GM12872 (cell line): ENCODE measurements around the gene WDFY4.

Experiments used
- CTCF ChIP-seq: IDR thresholded peaks from 3 replicates; pipeline ENCODE4 v1.5.1; 2011; ENCODE audit warnings: low read depth, mild to moderate bottlenecking, low read length, moderate library complexity; ENCODE audit not compliant: insufficient read depth

WDFY4 gene

DNA sequence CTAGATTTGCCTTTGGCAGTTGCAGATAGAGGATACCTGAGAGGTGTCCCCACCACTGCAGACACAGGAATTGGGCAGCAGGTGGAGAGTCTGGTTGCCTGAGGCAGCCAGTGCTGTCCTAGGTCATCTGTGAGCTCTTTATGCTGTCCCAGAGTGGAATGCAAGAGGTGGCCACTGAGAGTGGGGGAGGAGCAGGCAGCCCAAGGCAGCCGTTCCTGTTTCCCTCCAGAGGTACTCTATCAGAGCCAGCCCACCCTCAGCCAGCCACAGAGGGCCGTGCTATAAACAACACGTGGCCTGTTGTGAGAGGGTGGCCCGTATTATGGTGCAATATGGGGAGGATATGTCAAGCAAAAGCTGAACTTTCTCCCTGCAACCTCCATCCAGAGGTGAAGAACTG is 246.5 kb downstream of the WDFY4 start:
- TF ChIP-seq CTCF, result no peak

DNA sequence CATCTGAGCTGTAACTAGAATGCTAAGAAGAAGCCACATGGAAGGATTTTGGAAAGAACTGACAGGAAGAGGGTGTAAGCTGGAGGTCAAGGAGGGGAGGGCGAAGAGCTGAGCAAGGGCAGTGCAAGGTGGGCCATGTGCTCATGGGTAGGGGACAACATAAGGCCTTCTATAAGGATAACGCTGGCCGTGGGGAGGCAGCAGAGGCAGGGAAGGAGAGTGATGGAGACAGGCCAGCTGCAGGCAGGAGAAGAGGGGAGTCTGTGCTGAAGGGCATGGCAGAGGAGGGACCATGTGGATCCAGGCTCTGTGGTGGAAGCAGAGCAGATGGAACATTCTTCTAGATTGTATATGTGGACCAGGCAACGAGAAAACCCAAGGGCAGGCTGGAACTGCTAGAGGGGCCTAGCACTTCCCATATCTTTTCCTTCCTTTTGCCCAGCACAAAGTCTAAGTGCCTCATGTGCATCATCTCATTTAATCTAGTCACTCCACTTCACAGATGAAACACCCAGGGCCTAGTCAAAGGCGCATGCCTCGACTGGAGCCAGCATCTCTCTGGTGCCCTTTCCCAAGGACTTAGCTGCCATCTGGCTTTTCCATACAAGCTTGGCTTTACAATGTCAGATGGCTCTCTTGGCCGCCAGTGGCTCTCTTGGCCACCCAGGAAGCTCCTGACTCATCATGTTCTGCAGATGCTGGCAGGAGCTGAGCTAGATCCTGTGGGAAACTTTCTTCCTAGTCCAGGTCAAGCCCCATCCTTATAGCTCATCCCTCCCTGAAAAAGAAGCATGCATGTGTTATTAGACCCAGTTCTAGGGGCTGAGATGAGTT is 248.4 kb downstream of the WDFY4 start:
- TF ChIP-seq CTCF, result no peak

DNA sequence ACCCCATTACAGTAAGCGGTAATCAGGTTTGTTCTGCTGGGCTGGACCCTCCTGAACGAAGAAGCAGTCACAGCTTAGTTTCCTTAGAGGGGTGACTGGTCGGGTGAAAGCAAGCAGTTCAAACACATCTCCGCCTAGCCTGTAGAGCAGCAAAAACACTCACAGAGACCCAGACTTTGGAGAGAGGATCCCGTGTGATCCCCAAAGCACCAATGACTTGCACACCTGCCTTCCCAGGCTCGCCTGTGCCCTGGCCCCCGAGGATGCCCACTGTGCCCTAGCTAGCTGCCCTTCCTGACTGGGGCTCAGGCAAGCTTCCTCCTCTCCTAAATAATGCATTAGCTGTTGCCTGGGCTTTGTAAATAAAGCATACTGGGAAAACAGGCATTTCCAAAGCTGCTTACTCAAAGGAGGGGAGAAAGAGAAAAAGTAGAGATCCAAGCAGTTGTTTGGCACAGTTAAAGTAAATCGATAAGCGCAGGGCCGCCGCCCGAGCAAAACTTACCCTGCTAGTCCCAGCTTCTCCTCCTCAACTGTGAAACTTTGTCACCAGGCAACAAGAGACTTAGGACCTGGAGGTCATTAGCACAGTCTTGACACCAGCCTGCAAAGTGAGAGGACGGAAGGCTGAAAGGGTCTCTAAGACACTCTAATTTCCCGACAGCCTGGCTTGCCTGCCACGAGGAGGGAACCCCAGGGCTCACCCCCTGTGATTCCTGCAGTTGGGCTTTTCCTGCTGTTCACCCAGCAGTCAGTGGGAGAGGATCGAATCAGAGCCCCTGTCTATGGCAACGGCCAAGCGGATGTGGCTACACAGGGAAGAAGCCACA is 250.2 kb downstream of the WDFY4 start:
- TF ChIP-seq CTCF, result no peak

- TF ChIP-seq CTCF, result no peak
These were observed 250.9 kb downstream of the WDFY4 start for GRCh38 chr10:48935577-48935976.

DNA sequence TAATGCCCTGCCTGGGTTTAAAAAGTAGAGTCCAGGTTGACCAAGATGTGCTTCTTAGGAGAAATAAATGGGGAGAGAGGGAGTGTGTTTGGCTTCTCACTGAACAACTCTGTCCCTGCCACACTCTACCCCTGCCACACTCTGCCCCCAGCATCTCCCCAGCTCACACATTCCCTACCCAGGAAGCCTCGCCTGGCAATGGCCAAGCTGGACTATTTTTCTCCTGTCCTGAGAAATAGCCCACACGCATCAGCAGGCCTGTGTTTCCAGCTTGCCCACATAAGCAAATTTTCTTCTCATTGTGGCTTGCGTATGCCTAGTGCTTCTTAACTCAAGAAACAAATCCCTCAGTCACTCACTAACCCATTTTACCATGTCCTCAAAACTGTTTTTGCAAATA is 253.1 kb downstream of the WDFY4 start:
- TF ChIP-seq CTCF, result no peak

GRCh38 chr10:48938281-48938680 is 253.6 kb downstream of the WDFY4 start:
- TF ChIP-seq CTCF, result no peak

DNA sequence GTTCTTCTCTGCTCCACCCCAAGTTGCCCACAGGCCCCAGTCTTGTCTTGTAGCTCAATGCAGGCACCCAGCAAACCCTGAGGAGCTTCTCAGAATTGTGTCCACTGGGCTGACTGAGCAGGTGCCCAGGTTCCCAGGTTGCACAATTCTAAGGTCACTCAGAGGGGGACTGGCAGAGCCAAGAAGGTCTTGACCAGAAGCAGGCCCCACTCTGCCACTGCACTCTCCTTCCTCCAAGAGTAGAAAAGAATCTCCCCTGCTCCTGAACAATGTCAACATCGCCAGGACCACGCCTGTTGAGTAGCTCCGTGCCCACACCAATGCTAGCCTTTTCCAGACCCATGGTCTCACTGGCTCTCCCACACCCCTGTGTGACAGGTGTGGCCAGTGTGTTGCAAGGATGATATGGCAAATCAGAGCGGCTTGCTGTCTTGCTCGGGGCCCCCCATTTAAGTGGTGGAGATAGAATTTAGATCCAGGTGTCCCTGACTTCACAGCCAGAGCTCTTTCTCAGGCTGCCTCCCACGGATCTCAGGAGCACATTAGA is 254.4 kb downstream of the WDFY4 start:
- TF ChIP-seq CTCF, result no peak
